T-helper 17 cell (primary cell): ENCODE measurements around the gene HIVEP3. TPM values are rescaled to one million over a fixed set of nuclear protein-coding genes. Genes with fewer than 3 reads are reported as not detected.

Experiments used
- ATAC-seq: fragments of 150-1000 bp; cut with Tn5 transposase; 2 replicates; pipeline ENCODE4 v1.10.0; 2021; ENCODE audit warnings: mild to moderate bottlenecking, moderate library complexity
- DNase-seq, 3 donors: peaks; one replicate each; pipeline versions ENCODE4 v3.0.0 to v3.0.0-alpha.2; 2020 to 2021
- H3K9me3 ChIP-seq: one replicate; pipeline ENCODE4 v1.7.0; 2013; ENCODE audit warnings: low read length, mild to moderate bottlenecking; ENCODE audit not compliant: control insufficient read depth, poor library complexity, severe bottlenecking
- H3K27ac Mint-ChIP-seq: one replicate; pipeline ENCODE4 v1.8.0; 2022; ENCODE audit warnings: mild to moderate bottlenecking, moderate library complexity, mixed read lengths
- H3K27me3 Mint-ChIP-seq: one replicate; pipeline ENCODE4 v1.8.0; 2022; ENCODE audit warnings: mixed read lengths
- H3K36me3 Mint-ChIP-seq: one replicate; pipeline ENCODE4 v1.8.0; 2022; ENCODE audit warnings: low read depth, mixed read lengths
- H3K4me1 Mint-ChIP-seq: one replicate; pipeline ENCODE4 v1.8.0; 2022; ENCODE audit warnings: mild to moderate bottlenecking, mixed read lengths
- H3K4me3 Mint-ChIP-seq: one replicate; pipeline ENCODE4 v1.8.0; 2022; ENCODE audit warnings: mild to moderate bottlenecking, moderate library complexity, mixed read lengths
- total RNA-seq, 4 donors: library from RNA in 2 of 4; stranded (reverse) in 2 of 4; gene quantifications; one replicate each; pipeline ENCODE4 v1.2.3 and lab custom pipeline; 2022 to 2026

Gene HIVEP3
- total RNA-seq, 2 donors from 2014 or later, result 11.1 to 13.9 TPM

DNA sequence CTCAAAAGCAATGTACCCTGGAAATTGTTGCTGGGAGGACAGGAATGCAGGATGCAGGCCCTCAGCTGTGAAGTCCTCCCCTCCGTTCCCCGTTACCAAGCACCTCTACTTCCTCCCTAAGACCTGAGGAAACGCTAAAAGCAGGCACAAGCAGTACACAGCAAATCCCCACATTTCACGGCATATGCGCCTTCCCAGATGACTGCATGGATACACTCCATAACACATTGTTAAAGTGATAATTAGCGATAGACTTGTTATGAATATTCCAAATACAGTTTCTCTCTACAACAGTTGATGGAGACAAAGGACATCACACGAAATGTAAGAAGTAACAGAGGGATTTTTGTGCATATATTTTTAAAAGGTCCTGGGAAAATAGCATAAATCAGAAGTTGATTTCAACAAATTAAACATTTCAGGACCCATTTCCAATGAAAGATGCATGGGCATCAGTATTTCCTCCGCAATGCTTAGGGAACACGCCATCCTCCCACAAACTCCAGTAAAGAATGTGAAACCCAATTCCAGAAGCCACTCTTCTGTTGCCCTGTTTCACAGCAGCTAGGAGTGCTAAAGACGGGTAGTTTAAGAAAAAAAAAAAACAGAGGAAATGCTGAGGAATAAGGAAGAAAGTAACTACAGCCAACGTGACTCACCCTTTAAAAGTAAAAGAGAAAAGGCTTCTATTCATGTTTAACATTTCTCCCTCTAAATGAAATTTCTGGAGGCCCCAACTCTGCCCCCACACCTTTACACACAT is 75.5 kb downstream of the HIVEP3 start:
- H3K36me3 Mint-ChIP-seq, result peaks cover 12% of the 10 kb centered on the region
- no peak for ATAC-seq

DNA sequence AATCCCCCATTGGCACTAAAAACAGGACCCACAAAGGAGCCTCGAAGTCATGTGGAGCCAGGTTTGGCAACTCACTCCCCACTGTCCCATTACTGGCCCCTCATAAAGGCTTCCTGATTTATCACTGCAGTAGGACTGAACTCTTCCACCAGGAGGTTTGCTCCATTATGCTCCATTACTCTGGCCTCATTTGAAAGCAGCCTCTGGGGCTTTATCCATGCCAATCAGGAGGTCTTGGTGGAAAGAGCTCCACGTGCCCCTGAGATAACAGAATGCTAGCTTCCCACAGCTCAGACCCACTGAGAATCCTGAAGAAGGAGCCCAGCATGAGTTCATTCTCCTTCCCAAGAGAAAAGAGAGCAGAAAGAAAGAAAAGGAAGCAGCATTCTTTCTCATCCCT is 76.4 kb downstream of the HIVEP3 start:
- no peak overlapping the region for H3K4me3 Mint-ChIP-seq
- H3K4me1 Mint-ChIP-seq, result peaks cover 24% of the 10 kb centered on the region
- DNase-seq (no peak), ATAC-seq (no peak)
- H3K27me3 Mint-ChIP-seq, result no peaks in the 10 kb centered on the region
- H3K9me3 ChIP-seq, result no peaks in the 10 kb centered on the region
- H3K27ac Mint-ChIP-seq, result peak overlapping the region; percentile 19
- peaks cover 10% of the 10 kb centered on the region for H3K36me3 Mint-ChIP-seq

More for the DNA sequence above, 75.5 kb downstream of the HIVEP3 start:
- H3K4me1 Mint-ChIP-seq, result peaks cover 27% of the 10 kb centered on the region
- H3K27me3 Mint-ChIP-seq, result no peaks in the 10 kb centered on the region
- no peak overlapping the region for H3K4me3 Mint-ChIP-seq
- no peaks in the 10 kb centered on the region for H3K9me3 ChIP-seq
- no peak for DNase-seq
- H3K27ac Mint-ChIP-seq, result no peak overlapping the region

DNA sequence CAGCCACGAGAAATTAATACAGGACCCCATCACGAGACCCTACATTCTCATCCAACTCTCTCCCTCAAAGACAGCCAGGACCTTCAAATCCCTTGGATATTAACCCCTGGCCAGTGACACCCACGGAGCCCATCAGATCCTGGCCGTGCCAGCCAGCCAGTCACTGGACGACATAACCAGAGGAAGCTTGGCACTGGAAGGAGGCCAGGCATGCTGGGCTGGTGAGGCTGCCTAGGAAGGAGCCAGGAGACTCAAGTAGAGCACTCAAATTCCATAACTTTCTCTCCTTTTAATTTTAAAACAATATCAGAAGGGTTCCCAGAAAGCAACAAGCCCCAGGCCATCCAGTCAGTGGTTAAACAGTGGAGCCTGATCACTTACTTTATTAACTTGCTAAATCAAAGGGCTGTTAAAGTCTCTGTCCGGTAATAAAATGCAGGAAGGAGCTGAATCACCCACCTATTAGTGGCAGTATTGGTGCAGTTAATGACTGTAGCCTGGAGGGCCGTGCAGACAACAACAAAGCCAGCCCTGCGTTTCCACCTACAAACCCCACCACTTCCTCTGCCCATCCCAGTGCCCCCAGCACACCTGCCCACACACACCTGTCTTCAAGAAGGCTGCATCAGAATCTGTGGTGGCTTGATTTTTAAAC is 78.0 kb downstream of the HIVEP3 start:
- Mint-ChIP-seq H3K4me3 (no peak overlapping the region), H3K27me3 (no peaks in the 10 kb centered on the region)

DNA sequence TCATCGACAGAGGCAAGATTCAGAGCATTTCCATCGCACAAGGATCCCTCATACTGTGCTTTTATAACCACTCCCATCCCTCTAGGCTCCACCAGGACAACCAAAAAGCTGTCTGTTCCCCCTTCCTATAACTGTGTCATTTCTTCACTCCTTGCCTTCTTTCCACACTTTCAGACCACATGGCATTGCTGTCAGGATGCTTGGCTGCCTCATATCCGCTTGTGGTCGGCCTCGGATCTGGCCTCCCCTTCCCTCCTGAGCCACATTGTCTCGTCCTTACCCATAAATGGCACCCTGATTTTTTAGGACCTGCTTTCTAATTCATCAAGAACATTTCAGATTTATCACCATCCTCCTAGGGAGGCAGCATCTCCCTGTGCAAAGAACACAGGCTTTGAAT is 80.5 kb downstream of the HIVEP3 start:
- peaks cover 10% of the 10 kb centered on the region for H3K36me3 Mint-ChIP-seq
- no peaks in the 10 kb centered on the region for H3K27me3 Mint-ChIP-seq
- no peak overlapping the region for H3K4me3 Mint-ChIP-seq
- peaks cover 26% of the 10 kb centered on the region for H3K4me1 Mint-ChIP-seq
- H3K9me3 ChIP-seq, result no peaks in the 10 kb centered on the region
- DNase-seq (no peak), ATAC-seq (no peak)
- peak overlapping the region; percentile 10 for H3K27ac Mint-ChIP-seq

More for the DNA sequence above, 78.0 kb downstream of the HIVEP3 start:
- no peak for DNase-seq
- no peak for ATAC-seq
- H3K27ac Mint-ChIP-seq, result no peak overlapping the region
- peaks cover 28% of the 10 kb centered on the region for H3K4me1 Mint-ChIP-seq
- peaks cover 10% of the 10 kb centered on the region for H3K36me3 Mint-ChIP-seq
- H3K9me3 ChIP-seq, result no peaks in the 10 kb centered on the region

DNA sequence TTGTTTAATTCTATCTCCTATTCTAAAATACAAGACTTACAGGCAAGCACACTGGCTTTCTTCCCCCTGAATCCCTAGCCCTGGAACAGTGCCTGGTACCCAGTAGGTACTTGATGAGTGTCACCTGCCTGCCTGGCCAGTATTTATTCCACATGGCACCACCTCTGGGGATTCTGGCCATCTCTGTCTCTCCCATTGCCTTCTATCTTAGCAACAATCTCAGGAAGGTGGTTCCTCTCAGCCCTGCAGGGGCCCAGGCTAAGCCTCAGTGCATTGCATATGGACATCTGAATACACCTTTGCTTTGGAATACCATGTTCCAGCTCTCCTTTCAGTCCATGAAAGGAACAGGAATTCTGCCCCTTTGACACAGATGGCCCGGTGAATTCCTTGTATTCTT is 81.0 kb downstream of the HIVEP3 start:
- no peak overlapping the region for H3K27ac Mint-ChIP-seq
- H3K27me3 Mint-ChIP-seq, result no peaks in the 10 kb centered on the region
- H3K36me3 Mint-ChIP-seq, result peaks cover 10% of the 10 kb centered on the region
- H3K4me3 Mint-ChIP-seq, result no peak overlapping the region
- ATAC-seq (no peak), DNase-seq (no peak)
- H3K4me1 Mint-ChIP-seq, result peaks cover 26% of the 10 kb centered on the region
- no peaks in the 10 kb centered on the region for H3K9me3 ChIP-seq

DNA sequence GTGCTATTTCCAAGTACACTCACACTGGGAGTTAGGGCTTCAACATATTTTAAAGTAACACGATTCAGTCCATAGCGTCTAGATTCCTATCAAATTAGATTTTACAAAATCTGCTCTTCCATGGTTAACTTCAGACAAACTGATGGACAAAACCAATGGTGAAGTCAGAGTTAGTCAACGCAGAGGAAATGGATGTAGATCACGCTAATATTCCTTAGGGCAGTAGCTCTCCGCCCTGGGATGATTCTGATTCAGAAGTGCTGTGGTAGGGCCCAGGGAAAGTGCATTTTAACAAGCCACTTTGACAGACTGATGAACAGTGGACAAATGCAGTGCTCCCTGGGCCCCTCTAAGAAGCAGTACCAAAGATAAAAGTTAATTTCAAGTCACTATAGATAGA is 83.2 kb downstream of the HIVEP3 start:
- Mint-ChIP-seq H3K4me1 (peaks cover 21% of the 10 kb centered on the region), H3K4me3 (no peak overlapping the region), H3K36me3 (peaks cover 10% of the 10 kb centered on the region), H3K27ac (no peak overlapping the region), H3K27me3 (no peaks in the 10 kb centered on the region)
- no peaks in the 10 kb centered on the region for H3K9me3 ChIP-seq
- no peak for ATAC-seq
- DNase-seq, result no peak

DNA sequence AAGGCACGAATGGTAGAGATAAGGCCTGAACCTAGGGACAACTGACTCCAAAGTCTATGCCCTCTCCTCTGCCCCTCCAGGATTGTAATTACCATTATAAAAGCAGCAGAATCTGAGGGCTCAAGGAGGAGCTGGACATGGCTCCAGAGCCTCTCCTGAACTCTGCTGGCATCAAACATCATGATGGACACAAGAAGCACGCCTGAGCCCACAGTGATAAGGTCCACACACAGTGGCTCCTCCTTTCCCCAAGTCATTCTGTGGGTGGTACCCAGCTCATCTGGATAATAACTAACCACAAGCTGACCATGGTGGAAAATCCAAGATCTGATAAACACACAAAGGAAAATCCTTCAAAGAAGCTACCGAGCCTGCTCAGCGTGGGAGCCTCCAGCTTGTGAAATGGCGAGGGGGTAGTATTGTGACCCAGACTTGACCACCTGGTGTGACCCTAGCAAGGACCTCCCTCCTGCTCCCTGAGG is 85.2 kb downstream of the HIVEP3 start:
- Mint-ChIP-seq H3K36me3 (peaks cover 9% of the 10 kb centered on the region), H3K4me3 (no peak overlapping the region), H3K4me1 (peaks cover 20% of the 10 kb centered on the region), H3K27me3 (no peaks in the 10 kb centered on the region), H3K27ac (no peak overlapping the region)
- ATAC-seq (no peak), DNase-seq (no peak)
- H3K9me3 ChIP-seq, result no peaks in the 10 kb centered on the region

DNA sequence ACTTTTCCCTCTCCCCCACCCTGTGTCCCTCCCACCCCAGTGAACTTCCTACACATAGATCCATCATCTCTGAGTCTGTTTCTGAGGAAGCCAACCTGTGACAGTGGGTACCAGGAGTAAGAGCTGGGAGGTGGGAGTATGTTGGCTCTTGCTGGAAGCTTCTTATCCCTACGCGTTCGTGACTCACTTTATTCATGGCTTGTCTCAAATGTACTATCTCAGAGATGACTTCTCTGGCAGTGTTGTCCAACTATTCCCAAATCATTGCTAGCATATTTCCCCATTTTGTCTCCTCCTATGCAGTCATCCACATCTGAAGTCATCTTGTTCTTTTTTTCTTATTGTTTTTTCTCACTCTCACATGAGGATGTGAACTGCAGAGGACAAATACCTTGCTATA is 88.0 kb downstream of the HIVEP3 start:
- Mint-ChIP-seq H3K27ac (no peak overlapping the region), H3K36me3 (no peaks in the 10 kb centered on the region), H3K27me3 (no peaks in the 10 kb centered on the region), H3K4me1 (peaks cover 12% of the 10 kb centered on the region), H3K4me3 (no peak overlapping the region)
- no peaks in the 10 kb centered on the region for H3K9me3 ChIP-seq
- DNase-seq, result no peak
- no peak for ATAC-seq

DNA sequence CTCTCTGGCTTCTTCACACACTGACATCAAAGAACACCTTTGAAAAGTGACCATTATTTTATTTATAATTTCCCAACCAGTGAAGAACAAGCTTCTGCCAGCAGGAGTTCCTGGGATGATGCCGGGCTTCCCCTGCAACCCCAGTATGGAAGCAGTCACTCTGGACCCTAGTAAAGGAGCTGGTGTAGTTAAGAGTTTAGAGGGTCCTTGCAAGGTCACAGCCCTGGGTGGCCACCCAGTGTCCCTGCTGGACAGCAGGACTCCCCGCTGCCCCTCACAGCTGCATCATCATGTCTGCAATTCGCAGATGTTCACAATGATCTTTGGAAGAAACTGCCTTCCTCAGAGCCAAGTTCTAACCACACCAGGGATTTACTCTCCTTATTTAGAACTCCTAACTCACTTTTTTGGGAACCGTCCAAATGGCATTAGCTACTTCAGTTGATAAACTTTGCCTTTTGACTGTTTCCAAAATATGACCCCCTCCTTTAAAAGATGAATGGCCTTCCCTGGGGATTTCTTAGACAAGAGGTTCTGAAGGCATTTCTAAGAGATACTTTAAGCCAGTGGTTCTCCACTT is 90.6 kb downstream of the HIVEP3 start:
- Mint-ChIP-seq H3K4me3 (no peak overlapping the region), H3K27ac (no peak overlapping the region), H3K4me1 (peaks cover 10% of the 10 kb centered on the region), H3K36me3 (no peaks in the 10 kb centered on the region), H3K27me3 (no peaks in the 10 kb centered on the region)
- no peak for DNase-seq
- H3K9me3 ChIP-seq, result no peaks in the 10 kb centered on the region
- ATAC-seq, result no peak

DNA sequence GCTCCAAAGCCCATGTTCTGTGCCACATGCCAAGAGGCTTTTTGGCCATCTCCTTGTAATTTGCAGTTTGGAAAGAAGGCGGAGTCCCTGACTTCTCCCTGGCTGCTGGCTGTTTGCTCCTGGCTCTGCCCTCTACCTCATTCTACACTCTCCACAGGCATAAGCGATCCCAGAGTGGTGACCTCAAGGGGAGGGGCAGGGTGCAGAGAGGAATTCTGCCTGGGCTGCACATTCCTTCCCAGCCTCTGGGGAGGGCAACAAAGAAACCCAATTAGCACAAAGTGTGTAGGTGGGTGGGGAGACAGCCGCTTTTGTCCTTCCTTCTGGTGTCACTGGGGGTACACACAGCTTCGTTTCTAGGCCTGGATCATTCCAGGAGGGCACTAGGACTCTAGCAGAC is 95.3 kb downstream of the HIVEP3 start:
- no peaks in the 10 kb centered on the region for H3K9me3 ChIP-seq
- Mint-ChIP-seq H3K4me1 (peaks cover 19% of the 10 kb centered on the region), H3K36me3 (peaks cover 4% of the 10 kb centered on the region), H3K4me3 (no peak overlapping the region), H3K27ac (no peak overlapping the region), H3K27me3 (no peaks in the 10 kb centered on the region)
- ATAC-seq (no peak), DNase-seq (no peak)

DNA sequence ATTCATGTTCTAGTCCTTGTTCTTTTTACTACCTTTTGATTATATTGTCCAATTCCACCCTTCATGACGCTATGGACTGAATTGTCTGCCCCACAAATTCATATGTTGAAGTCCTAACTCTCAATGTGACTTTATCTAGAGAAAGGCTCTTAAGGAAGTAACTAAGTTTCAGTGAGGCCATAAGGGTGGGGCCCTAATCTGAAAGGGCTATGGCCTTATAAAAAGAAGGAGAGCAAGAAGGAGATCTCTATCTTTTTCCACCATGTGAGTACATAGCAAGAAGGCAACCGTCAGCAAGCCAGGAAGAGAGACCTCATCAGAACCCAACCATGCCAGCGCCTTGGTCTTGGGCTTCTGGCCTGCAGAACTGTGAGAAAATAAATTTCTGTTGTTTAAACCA is 95.9 kb downstream of the HIVEP3 start:
- Mint-ChIP-seq H3K27me3 (no peaks in the 10 kb centered on the region), H3K27ac (no peak overlapping the region), H3K4me1 (peaks cover 19% of the 10 kb centered on the region), H3K36me3 (peaks cover 4% of the 10 kb centered on the region), H3K4me3 (no peak overlapping the region)
- H3K9me3 ChIP-seq, result no peaks in the 10 kb centered on the region
- ATAC-seq (no peak), DNase-seq (no peak)

DNA sequence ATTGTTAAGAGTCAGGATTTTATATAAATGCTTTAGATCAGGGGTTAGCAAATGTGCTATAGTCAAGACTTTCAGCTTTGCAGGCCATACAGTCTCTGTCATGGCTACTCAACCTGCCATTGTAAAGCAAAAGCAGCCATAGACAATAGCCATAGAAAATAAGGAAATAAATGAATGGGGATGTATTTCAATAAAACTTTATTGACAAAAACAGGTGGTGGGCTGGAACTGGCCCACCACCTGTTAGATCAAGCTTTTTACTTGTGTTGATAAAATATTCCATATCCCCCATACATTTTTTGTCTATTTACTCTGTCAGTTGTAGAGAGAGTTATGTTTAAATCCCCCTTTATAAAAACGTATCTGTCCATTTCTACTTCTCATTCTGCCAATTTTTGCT is 98.9 kb downstream of the HIVEP3 start:
- DNase-seq, result no peak
- ATAC-seq, result no peak
- Mint-ChIP-seq H3K4me1 (peaks cover 22% of the 10 kb centered on the region), H3K27me3 (no peaks in the 10 kb centered on the region), H3K4me3 (no peak overlapping the region), H3K27ac (no peak overlapping the region), H3K36me3 (peaks cover 6% of the 10 kb centered on the region)
- no peaks in the 10 kb centered on the region for H3K9me3 ChIP-seq

DNA sequence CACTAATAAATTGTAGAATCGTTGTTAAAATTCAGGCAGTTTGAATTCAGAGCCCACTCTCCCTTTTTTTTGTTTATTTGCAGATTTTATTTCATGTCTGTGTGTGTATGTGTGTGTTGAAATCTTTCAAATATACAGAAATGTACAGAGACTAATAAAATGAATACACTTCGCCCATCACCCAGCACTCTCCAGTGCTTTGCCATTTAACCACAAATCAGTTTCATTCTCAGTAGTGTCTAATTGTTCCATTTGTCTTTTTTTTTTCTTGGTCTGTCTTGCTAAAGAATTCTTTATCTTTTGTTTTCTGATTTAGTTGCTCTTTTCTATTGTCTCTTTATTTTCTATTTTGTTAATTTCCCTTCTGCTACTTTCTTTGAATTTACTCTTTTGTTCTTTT is 99.7 kb downstream of the HIVEP3 start:
- DNase-seq (no peak), ATAC-seq (no peak)
- H3K4me1 Mint-ChIP-seq, result peaks cover 19% of the 10 kb centered on the region
- no peak overlapping the region for H3K27ac Mint-ChIP-seq
- no peak overlapping the region for H3K4me3 Mint-ChIP-seq
- H3K36me3 Mint-ChIP-seq, result peaks cover 6% of the 10 kb centered on the region
- no peaks in the 10 kb centered on the region for H3K9me3 ChIP-seq
- H3K27me3 Mint-ChIP-seq, result no peaks in the 10 kb centered on the region
